GM10266 (cell line): ENCODE data around the gene TSPEAR.

Experiments used
- DNase-seq: peaks from one replicate; pipeline ENCODE4 v3.0.0; 2012; ENCODE audit errors: extremely low spot score
- TF ChIP-seq, protein P1 (sequence below): IDR thresholded peaks from 2 replicates; pipeline ENCODE4 v1.5.1; 2012; ENCODE audit warnings: mild to moderate bottlenecking, low read depth; ENCODE audit not compliant: control insufficient read depth, insufficient read depth; ENCODE audit errors: missing control alignments

TSPEAR gene

DNA sequence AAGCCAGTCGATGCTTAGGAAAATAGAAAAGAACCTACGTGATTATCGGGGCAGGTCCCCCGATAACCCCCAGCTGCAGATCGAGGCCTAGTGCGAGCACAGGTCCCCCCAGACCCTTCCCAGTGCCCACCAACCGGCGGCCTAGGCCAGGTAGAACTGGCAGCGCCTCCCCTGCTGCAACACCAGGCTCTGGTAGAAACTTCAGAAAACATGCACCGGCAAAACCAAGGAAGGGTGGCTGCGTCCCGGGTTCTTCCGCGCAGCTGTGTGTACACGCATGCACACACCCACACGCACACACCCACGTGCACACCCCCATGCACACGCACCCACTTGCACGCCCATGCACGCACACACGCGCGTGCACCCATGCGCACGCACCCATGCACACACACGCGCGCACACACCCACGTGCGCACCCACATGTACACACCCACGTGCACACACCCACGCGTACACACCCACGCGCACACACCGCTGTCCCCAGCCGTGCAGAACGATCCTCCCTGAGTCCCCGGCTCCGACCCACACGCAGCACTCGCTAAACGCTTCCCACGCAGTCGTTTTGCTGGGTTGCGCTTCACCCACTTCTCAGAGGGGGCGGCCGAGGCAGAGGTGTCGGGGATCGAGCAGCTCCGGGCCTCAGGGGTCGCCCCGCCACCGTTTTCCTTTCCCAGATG lies 5.2 kb downstream of the TSPEAR start:
- TF ChIP-seq, protein P1, sequence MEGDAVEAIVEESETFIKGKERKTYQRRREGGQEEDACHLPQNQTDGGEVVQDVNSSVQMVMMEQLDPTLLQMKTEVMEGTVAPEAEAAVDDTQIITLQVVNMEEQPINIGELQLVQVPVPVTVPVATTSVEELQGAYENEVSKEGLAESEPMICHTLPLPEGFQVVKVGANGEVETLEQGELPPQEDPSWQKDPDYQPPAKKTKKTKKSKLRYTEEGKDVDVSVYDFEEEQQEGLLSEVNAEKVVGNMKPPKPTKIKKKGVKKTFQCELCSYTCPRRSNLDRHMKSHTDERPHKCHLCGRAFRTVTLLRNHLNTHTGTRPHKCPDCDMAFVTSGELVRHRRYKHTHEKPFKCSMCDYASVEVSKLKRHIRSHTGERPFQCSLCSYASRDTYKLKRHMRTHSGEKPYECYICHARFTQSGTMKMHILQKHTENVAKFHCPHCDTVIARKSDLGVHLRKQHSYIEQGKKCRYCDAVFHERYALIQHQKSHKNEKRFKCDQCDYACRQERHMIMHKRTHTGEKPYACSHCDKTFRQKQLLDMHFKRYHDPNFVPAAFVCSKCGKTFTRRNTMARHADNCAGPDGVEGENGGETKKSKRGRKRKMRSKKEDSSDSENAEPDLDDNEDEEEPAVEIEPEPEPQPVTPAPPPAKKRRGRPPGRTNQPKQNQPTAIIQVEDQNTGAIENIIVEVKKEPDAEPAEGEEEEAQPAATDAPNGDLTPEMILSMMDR = no peak
- DNase-seq = no peak

DNA sequence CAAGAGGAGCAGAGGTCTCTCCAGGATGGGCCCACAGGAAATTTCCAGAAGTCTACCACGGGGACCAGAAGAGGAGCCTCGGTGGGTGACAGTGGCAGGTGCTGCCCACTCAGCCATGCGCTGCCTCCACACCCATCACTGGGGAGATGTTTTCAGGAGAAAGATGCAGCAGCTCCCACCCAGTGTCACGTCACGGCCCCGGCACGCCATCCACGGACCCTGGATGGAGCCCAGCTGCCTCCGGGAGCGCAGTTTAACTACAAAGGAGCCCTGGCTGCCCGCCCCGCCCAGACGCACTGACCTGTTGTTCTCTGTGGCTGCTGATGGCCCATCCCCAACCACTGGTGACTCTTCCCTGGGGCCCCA lies 6.8 kb downstream of the TSPEAR start:
- TF ChIP-seq, protein P1 = no peak
- DNase-seq = no peak

- DNase-seq = no peak
- TF ChIP-seq, protein P1 = no peak
Observed at GRCh38 chr21:44703731-44704635, 7.4 kb downstream of the TSPEAR start.

DNA sequence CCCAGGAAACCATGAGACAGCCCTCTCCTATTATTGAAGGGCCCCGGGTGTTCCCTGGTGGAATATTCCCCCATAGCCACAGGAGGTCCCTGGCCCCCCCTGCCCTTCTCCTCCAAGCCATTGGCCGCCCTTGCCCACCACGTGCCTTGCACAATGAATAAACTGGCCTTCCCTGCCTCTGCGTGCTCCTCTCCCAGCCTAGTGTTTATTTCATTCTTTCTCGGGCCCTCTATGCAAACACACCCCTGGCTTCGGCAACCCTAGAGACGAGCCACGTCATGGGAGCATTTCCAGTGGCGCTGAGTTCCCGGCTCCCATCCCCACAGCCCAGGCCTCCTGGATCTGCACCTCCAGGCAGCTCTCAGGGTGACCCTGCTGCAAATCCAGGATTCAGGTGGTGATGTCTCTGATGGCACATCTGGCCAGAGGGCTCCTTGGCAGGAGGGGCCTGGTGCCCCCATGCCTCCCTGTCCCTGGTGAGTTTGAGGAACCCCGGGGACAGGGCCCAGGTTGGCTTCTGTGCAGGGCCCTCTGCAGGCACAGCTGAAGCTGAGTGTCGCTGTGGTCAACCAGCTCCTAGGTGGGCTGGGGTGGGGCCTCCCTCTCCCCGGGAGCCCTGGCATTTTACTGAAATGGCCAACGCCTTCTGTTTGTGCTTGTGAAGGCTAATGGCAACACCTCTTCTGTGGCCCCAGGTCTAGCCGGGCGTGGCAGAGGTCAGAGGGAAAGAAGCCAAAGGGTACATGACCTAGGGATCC lies 8.2 kb downstream of the TSPEAR start:
- no peak for DNase-seq
- TF ChIP-seq, protein P1 = no peak

DNA sequence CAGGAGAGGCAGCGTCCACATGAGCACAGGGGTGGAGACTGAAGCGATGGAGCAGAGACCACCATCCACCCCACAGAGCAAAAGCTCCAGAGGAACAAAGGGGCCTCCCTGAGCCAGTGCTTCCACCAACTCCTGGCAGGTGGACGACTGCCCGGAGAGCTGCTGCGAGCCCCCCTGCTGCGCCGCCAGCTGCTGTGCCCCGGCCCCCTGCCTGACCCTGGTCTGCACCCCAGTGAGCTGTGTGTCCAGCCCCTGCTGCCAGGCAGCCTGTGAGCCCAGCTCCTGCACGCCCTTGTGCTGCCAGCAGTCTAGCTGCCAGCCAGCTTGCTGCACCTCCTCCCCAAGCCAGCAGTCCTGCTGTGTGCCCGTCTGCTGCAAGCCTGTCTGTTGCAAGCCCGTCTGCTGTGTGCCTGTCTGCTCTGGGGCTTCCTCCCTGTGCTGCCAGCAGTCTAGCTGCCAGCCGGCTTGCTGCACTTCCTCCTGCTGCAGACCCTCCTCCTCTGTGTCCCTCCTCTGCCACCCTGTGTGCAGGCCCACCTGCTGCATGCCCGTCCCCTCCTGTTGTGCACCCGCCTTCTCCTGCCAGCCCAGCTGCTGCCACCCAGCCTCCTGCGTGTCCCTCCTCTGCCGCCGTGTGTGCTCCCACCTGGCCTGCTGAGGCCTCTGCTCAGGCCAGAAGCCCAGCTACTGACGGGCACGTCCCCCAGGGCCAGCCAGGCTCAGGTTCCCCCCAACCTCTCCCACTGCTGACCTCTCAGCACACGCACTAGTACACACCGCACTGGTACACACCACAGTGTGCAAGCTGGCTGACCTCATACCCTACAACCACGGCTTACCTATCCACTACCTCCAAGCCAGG lies 9.0 kb downstream of the TSPEAR start:
- TF ChIP-seq, protein P1 = no peak
- DNase-seq = no peak

DNA sequence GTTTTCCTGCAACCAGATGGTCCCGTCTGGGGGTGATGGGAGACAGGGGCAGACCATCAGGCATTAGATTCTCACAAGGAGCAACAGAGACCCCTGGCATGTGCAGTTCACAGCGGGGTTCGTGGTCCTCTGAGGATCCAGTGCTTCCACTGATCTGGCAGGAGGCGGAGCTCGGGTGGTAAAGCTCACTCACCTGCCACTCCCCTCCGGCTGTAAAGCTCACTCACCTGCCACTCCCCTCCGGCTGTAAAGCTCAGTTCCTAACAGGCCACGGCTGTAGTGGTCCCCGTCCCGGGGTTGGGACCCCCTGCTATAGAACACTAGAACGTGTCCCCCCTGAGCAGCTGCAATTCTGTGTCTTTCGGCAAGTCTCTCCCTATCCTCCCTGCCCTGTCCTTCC lies 9.8 kb downstream of the TSPEAR start:
- no peak for DNase-seq
- TF ChIP-seq, protein P1 = no peak
